Right lobe of liver (tissue), 6 donors: ENCODE measurements around the gene CLASRP. TPM values are rescaled to one million over a fixed set of nuclear protein-coding genes. Genes with fewer than 3 reads are reported as not detected.

ENCODE experiments used
- ATAC-seq, 4 donors: fragments of 200-7000 bp; cut with Tn5 transposase; one replicate each; pipeline ENCODE4 v1.9.1; 2020; ENCODE audit warnings: mild to moderate bottlenecking in 4 of 4, moderate library complexity in 4 of 4
- DNase-seq, 3 donors: peaks; one replicate each; pipeline ENCODE4 v3.0.0-alpha.2; 2020
- H3K27ac ChIP-seq, 3 donors: fragments of 200-600 bp; one replicate each; pipeline ENCODE4 v1.8.0; 2022
- H3K27me3 ChIP-seq, 2 donors: fragments of 200-600 bp; one replicate each; pipeline ENCODE4 v1.8.0; 2022
- H3K36me3 ChIP-seq, 4 donors: fragments of 200-600 bp; sonication (generic) in 1 of 4; one replicate each; pipeline versions ENCODE4 v1.5.1 to v1.8.0; 2017 to 2022; ENCODE audit warnings: control low read depth in 1 of 4
- H3K4me1 ChIP-seq, 4 donors: fragments of 200-600 bp; sonication (generic) in 1 of 4; one replicate each; pipeline versions ENCODE4 v1.5.1 to v1.8.0; 2017 to 2022; ENCODE audit warnings: control low read depth in 1 of 4
- H3K4me3 ChIP-seq, 3 donors: fragments of 200-600 bp; one replicate each; pipeline ENCODE4 v1.8.0; 2022
- H3K9me3 ChIP-seq, 4 donors: fragments of 200-600 bp; sonication (generic) in 1 of 4; one replicate each; pipeline versions ENCODE4 v1.5.1 to v1.8.0; 2017 to 2022; ENCODE audit warnings: control low read depth in 1 of 4
- POLR2A ChIP-seq: fragments of 450-650 bp; IDR thresholded peaks from one replicate; pipeline ENCODE4 v1.6.1; 2017; ENCODE audit warnings: antibody characterized with exemption, mild to moderate bottlenecking
- WGBS: methylation state at CpG from one replicate; pipeline ENCODE4 v1.1.6; 2018; ENCODE audit warnings: low coverage, low lambda C conversion rate; ENCODE audit not compliant: insufficient coverage; ENCODE audit errors: missing lambda C conversion rate; 5-methylcytosine and 5-hydroxymethylcytosine counted together
- intact Hi-C, 2 donors: fragments of 100-400 bp; cut with DNase I; formaldehyde crosslinking; loops; one replicate each; pipeline versions ENCODE4 v1.11.2 to v1.14.1; 2022
- total RNA-seq, 6 experiments: library from RNA; depleted of rRNA in 2 of 6; stranded (reverse); fragments of >200 nt in 2 of 6; fragmentation: NEBNext Ultra II Directional in 3 of 6; extraction: Animal tissue kit (Norgen Biotek cat#: 25700) in 3 of 6; gene quantifications; one replicate each; pipeline versions ENCODE4 v1.1.0 to v1.2.4, GENCODE V29; 2016 to 2023
- TF ChIP-seq, protein P1 (sequence below), 4 donors: fragments of 200-600 bp in 3 of 4; fragments of 450-650 bp in 1 of 4; IDR thresholded peaks; one replicate each; pipeline versions ENCODE4 v1.5.1 to v1.8.0; 2016 to 2022; ENCODE audit warnings: antibody characterized with exemption in 4 of 4, mild to moderate bottlenecking in 2 of 4
- donor health status: DM: no; HTN: yes; CAD: no.
- donor health status: DM: no; HTN: no; CAD: no.
- donor health status: DM: no; HTN: no; CAD: no.
- donor health status: DM: no; HTN: yes; CAD: no.
- donor health status: DM: no; HTN: yes; CAD: no.

Gene CLASRP
- total RNA-seq, 6 experiments from 2014 or later = 30.5 to 66.8 (median 44.8) TPM

- no peaks in the 10 kb centered on the region for H3K9me3 ChIP-seq
- peaks cover 25 to 96% (median 48%) of the 10 kb centered on the region in 4 donors for H3K36me3 ChIP-seq
- intact Hi-C loops = loop anchor here in 1 of 2 donors (5.0 kb wide), 1 partner anchor 36 kb away; no protein-coding TSS in a partner anchor
- WGBS = 82% methylated on average over 14 of the region's 14 CpGs
- ATAC-seq = peak in 1 of 4 donors; percentile 20
- TF ChIP-seq, protein P1, sequence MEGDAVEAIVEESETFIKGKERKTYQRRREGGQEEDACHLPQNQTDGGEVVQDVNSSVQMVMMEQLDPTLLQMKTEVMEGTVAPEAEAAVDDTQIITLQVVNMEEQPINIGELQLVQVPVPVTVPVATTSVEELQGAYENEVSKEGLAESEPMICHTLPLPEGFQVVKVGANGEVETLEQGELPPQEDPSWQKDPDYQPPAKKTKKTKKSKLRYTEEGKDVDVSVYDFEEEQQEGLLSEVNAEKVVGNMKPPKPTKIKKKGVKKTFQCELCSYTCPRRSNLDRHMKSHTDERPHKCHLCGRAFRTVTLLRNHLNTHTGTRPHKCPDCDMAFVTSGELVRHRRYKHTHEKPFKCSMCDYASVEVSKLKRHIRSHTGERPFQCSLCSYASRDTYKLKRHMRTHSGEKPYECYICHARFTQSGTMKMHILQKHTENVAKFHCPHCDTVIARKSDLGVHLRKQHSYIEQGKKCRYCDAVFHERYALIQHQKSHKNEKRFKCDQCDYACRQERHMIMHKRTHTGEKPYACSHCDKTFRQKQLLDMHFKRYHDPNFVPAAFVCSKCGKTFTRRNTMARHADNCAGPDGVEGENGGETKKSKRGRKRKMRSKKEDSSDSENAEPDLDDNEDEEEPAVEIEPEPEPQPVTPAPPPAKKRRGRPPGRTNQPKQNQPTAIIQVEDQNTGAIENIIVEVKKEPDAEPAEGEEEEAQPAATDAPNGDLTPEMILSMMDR (IDR thresholded peaks at IDR 0.05) = no peak
- TF ChIP-seq POLR2A = no peak
- no peak overlapping the region for H3K4me3 ChIP-seq
- H3K4me1 ChIP-seq = no peaks in the 10 kb centered on the region
- DNase-seq = no peak
- no peak overlapping the region for H3K27ac ChIP-seq
- no peaks in the 10 kb centered on the region for H3K27me3 ChIP-seq
Measured at GRCh38 chr19:45058622-45059159, 19.8 kb downstream of the CLASRP start.

DNA sequence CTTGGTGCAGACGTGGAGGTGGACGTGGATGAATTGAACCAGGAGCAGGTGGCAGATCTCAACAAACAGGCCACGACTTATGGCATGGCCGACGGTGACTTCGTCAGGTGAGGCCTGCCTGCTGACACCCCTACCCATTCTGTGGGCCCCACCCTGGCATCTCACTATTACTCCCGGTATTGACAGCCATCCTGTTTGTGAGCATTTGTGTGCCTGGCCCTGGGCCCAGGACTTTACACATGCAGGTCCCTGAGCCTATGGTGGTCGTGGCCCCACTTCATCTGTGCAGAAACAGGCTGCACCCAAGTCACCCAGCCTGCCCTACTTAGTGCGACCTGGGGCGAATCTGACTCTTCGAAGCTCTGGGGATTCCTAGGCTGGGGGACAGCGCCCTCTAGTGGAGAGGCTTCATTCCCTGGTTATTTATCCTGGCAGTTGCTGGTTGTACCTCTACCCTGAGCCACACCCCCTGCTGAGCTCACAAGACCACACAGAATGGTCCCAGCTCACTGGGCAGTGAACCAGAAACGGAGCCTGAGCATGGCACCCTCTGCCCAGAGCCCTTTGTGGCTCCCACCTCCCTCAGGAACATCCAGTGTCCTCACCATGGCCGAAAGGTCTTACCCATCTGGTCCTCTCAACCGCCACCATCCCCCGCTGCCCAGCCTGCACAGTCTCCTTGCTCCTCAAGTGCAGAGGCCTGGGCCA lies 20.6 kb downstream of the CLASRP start:
- intact Hi-C loops = loop anchor here in 1 of 2 donors (5.0 kb wide), 1 partner anchor 37 kb away; no protein-coding TSS in a partner anchor
- H3K27ac ChIP-seq = no peak overlapping the region

DNA sequence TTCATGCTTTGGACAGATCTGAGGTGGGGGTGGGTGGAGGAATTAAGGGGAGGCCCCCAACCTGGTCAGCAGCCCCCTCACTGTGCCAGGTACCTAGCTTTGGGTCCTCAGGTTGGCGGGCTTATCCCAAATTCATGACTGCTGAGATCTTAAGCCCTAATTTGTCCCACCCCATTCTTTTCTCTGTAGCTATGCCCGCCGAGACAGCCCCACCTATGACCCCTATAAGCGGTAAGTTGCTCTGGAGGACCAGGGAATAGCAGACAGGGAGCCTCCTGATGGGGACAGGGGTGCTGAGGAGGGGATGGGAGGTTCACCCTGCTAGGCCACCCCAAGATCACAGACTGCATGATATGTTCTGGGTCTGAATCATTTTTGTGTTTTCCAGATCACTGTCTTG lies 23.1 kb downstream of the CLASRP start:
- no peaks in the 10 kb centered on the region for H3K9me3 ChIP-seq
- DNase-seq = no peak
- TF ChIP-seq POLR2A = no peak
- TF ChIP-seq, protein P1 (IDR thresholded peaks at IDR 0.05) = no peak
- no peak for ATAC-seq
- intact Hi-C loops = loop anchor here in 1 of 2 donors (10.0 kb wide), 1 partner anchor 177 kb away; no protein-coding TSS in a partner anchor
- no peak overlapping the region for H3K27ac ChIP-seq
- no peaks in the 10 kb centered on the region for H3K4me1 ChIP-seq
- H3K4me3 ChIP-seq = no peak overlapping the region
- H3K36me3 ChIP-seq = peaks cover 22 to 92% (median 48%) of the 10 kb centered on the region in 4 donors
- WGBS = 94% methylated on average over 3 of the region's 4 CpGs
- H3K27me3 ChIP-seq = no peaks in the 10 kb centered on the region

More for the DNA sequence above, 20.6 kb downstream of the CLASRP start:
- DNase-seq = peak; percentile 73 to 80 (median 74)
- Histone ChIP-seq H3K27me3 (no peaks in the 10 kb centered on the region), H3K4me1 (no peaks in the 10 kb centered on the region), H3K9me3 (no peaks in the 10 kb centered on the region), H3K36me3 (peaks cover 25 to 96% (median 49%) of the 10 kb centered on the region in 4 donors), H3K4me3 (no peak overlapping the region)
- no peak for TF ChIP-seq POLR2A
- TF ChIP-seq, protein P1 (IDR thresholded peaks at IDR 0.05) = peak; percentile 86 to 93 (median 89)
- 40% methylated on average over 3 of the region's 16 CpGs for WGBS
- ATAC-seq = peak; percentile 78 to 94 (median 88)

DNA sequence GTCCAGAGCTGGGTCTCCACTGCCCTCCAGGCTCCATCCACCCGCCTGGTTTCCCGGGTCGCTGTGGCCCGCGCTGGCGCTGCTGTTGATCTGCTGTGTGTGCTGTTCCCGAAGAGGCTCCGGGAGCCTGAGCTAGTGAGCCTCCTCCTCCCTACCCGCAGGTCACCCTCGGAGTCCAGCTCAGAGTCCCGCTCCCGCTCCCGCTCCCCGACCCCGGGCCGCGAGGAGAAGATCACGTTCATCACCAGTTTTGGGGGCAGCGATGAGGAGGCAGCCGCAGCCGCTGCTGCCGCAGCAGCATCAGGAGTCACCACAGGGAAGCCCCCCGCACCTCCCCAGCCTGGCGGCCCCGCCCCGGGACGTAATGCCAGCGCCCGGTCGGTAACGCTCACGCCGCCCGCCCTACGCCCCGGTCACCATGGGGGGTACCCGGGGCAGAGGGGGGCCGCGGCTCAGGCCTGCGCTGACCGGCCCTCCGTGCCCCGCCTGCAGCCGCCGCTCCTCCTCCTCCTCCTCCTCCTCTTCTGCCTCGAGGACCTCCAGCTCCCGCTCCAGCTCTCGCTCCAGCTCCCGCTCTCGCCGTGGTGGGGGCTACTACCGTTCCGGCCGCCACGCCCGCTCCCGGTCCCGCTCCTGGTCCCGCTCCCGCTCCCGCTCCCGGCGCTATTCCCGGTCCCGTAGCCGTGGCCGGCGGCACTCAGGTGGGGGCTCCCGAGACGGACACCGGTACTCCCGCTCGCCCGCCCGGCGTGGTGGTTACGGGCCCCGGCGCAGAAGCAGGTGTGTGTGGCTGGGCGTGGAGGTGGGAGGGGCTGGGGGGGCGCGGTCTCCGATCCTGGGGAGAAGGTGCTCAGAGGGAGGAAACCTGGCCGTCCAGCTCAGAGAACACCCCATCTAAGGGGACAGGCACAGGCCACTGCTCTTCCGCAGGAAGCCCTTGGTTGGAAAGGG lies 25.3 kb downstream of the CLASRP start:
- H3K9me3 ChIP-seq = no peaks in the 10 kb centered on the region
- ATAC-seq (no peak), DNase-seq (no peak)
- H3K27me3 ChIP-seq = no peaks in the 10 kb centered on the region
- no peak overlapping the region for H3K27ac ChIP-seq
- H3K4me3 ChIP-seq = no peak overlapping the region
- intact Hi-C loops = loop anchor here in 1 of 2 donors (10.0 kb wide), 1 partner anchor 179 kb away; no protein-coding TSS in a partner anchor
- no peaks in the 10 kb centered on the region for H3K4me1 ChIP-seq
- TF ChIP-seq, protein P1 (IDR thresholded peaks at IDR 0.05) = no peak
- no peak for TF ChIP-seq POLR2A
- 95% methylated on average over 36 of the region's 85 CpGs for WGBS
- peaks cover 17 to 86% (median 43%) of the 10 kb centered on the region in 4 donors for H3K36me3 ChIP-seq
